Mucosa of descending colon (tissue), 3 donors: Measurements from ENCODE around the gene DDX10. TPM values are rescaled to one million over a fixed set of nuclear protein-coding genes. Genes with fewer than 3 reads are reported as not detected.

Source experiments
- ATAC-seq: fragments of 200-7000 bp; cut with Tn5 transposase; one replicate; pipeline ENCODE4 v1.9.1; 2020; ENCODE audit warnings: mild to moderate bottlenecking, moderate library complexity
- DNase-seq, 3 donors: peaks; one replicate each; pipeline ENCODE4 v3.0.0-alpha.2; 2020
- H3K36me3 ChIP-seq: fragments of 200-600 bp; one replicate; pipeline ENCODE4 v1.8.0; 2021; ENCODE audit warnings: low read depth, mild to moderate bottlenecking
- H3K4me1 ChIP-seq: fragments of 200-600 bp; one replicate; pipeline ENCODE4 v1.8.0; 2021; ENCODE audit warnings: low read depth, mild to moderate bottlenecking
- H3K4me3 ChIP-seq: fragments of 200-600 bp; one replicate; pipeline ENCODE4 v1.8.0; 2021; ENCODE audit warnings: mild to moderate bottlenecking
- H3K9me3 ChIP-seq: fragments of 200-600 bp; one replicate; pipeline ENCODE4 v1.8.0; 2021; ENCODE audit warnings: mild to moderate bottlenecking
- CTCF ChIP-seq: fragments of 200-600 bp; IDR thresholded peaks from one replicate; pipeline ENCODE4 v1.8.0; 2022; ENCODE audit warnings: antibody characterized with exemption, mild to moderate bottlenecking
- intact Hi-C, 2 donors: fragments of 100-400 bp; cut with DNase I in 1 of 2; cut with micrococcal nuclease in 1 of 2; formaldehyde crosslinking; loops; one replicate each; pipeline versions ENCODE4 v1.11.0 to v1.11.1; 2022; cut with DNase I, micrococcal nuclease
- total RNA-seq, 3 donors: library from RNA; stranded (reverse); fragmentation: NEBNext Ultra II Directional in 2 of 3; extraction: Animal tissue kit (Norgen Biotek cat#: 25700) in 2 of 3; gene quantifications; one replicate each; pipeline versions ENCODE4 v1.2.1 to v1.2.4, GENCODE V29; 2021 to 2023
- donor health status: DM: no; HTN: no; CAD: no; lungs with moderate emphysema.
- donor health status: DM: no; HTN: no; CAD: no.
- donor health status: DM: no; HTN: yes; CAD: no.

Gene DDX10
- total RNA-seq, 3 donors from 2014 or later = 16.1 to 18.3 (median 17.3) TPM

GRCh38 chr11:108662700-108663099 lies 2.2 kb upstream of the DDX10 start:
- Histone ChIP-seq H3K4me1 (peaks cover 11% of the 10 kb centered on the region), H3K4me3 (no peak overlapping the region), H3K36me3 (no peaks in the 10 kb centered on the region), H3K9me3 (no peaks in the 10 kb centered on the region)
- intact Hi-C loops = loop anchor here in 1 of 2 donors (5.0 kb wide), 1 partner anchor 540 kb away; the partner anchor contains the start of gene ACAT1
- DNase-seq = no peak
- no peak for TF ChIP-seq CTCF
- no peak for ATAC-seq

GRCh38 chr11:108663154-108663877 lies 1.6 kb upstream of the DDX10 start:
- no peak overlapping the region for H3K4me3 ChIP-seq
- intact Hi-C loops = loop anchor here in 1 of 2 donors (5.0 kb wide), 1 partner anchor 541 kb away; the partner anchor contains the start of gene ACAT1
- no peak for TF ChIP-seq CTCF
- H3K36me3 ChIP-seq = no peaks in the 10 kb centered on the region
- peaks cover 11% of the 10 kb centered on the region for H3K4me1 ChIP-seq
- no peaks in the 10 kb centered on the region for H3K9me3 ChIP-seq
- ATAC-seq (no peak), DNase-seq (no peak)

GRCh38 chr11:108666373-108666772 lies 1.5 kb downstream of the DDX10 start:
- intact Hi-C loops = no loop called here

GRCh38 chr11:108669286-108669685 lies 4.4 kb downstream of the DDX10 start:
- ATAC-seq = no peak
- no peak for TF ChIP-seq CTCF
- Histone ChIP-seq H3K4me1 (peaks cover 11% of the 10 kb centered on the region), H3K4me3 (no peak overlapping the region), H3K9me3 (no peaks in the 10 kb centered on the region), H3K36me3 (no peaks in the 10 kb centered on the region)
- DNase-seq = no peak
- intact Hi-C loops = no loop called here

More at GRCh38 chr11:108666373-108666772, 1.5 kb downstream of the DDX10 start:
- ATAC-seq = no peak
- Histone ChIP-seq H3K4me1 (peaks cover 11% of the 10 kb centered on the region), H3K9me3 (no peaks in the 10 kb centered on the region), H3K36me3 (no peaks in the 10 kb centered on the region), H3K4me3 (no peak overlapping the region)
- no peak for TF ChIP-seq CTCF
- no peak for DNase-seq

- Histone ChIP-seq H3K9me3 (no peaks in the 10 kb centered on the region), H3K4me3 (no peak overlapping the region), H3K4me1 (peaks cover 11% of the 10 kb centered on the region), H3K36me3 (no peaks in the 10 kb centered on the region)
- no peak for TF ChIP-seq CTCF
- DNase-seq (no peak), ATAC-seq (peak; percentile 18)
- intact Hi-C loops = no loop called here
Observed at GRCh38 chr11:108669711-108670110, 4.8 kb downstream of the DDX10 start.
